Measurements from ENCODE around the gene CAMK2D.

CAMK2D gene

DNA sequence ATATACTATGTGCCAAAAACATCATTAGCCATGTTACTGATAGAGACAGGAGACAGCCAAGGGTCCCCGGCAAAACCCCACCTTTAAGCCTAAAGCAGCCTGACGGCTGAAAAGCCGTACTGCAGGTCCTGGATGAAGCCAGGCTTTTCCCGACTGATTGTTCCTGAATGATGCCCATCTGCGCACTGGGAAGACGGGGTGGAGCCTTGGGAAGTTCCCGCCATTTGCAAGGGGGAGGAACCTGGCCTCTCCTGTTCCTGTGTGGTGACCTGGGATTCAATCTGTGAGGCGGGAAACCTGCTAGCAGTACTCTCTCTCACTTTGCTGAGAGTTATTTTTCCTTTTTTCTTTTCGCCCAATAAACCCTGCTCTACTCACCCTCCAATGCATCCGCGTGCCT lies 15.1 kb upstream of the CAMK2D start:
- no peak overlapping the region for H3K4me3 ChIP-seq (replicated peaks; ENCODE audit: low read depth, low read length)
- TF ChIP-seq CTCF (IDR thresholded peaks at IDR 0.05; ENCODE audit: low read depth, low read length, missing control alignments): no peak
- no peak for DNase-seq (ENCODE audit: extremely low read depth, low read depth)

- no peak for TF ChIP-seq CTCF (IDR thresholded peaks at IDR 0.05; ENCODE audit: low read depth, low read length, missing control alignments)
Measured at GRCh38 chr4:113776016-113776415, 14.5 kb upstream of the CAMK2D start.

GRCh38 chr4:113773756-113774155 lies 12.2 kb upstream of the CAMK2D start:
- no peak for DNase-seq (ENCODE audit: extremely low read depth, low read depth)
- no peak for TF ChIP-seq CTCF (IDR thresholded peaks at IDR 0.05; ENCODE audit: low read depth, low read length, missing control alignments)
- H3K4me3 ChIP-seq (replicated peaks; ENCODE audit: low read depth, low read length): no peak overlapping the region

More at GRCh38 chr4:113776016-113776415, 14.5 kb upstream of the CAMK2D start:
- no peak for DNase-seq (ENCODE audit: extremely low read depth, low read depth)
- no peak overlapping the region for H3K4me3 ChIP-seq (replicated peaks; ENCODE audit: low read depth, low read length)

DNA sequence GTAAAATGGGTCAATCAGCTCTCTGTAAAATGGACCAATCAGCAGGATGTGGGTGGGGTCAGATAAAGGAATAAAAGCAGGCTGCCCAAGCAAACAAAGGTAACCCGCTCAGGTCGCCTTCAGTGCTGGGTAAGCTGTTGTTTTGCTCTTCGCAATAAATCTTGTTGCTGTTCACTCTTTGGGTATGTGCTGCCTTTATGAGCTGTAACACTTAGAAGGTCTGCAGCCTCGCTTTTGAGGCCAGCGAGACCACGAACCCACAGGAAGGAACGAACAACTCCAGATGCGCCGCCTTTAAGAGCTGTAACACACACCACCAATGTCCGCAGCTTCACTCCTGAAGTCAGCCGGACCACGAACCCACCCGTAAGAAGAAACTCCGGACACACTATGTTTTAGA lies 11.5 kb upstream of the CAMK2D start:
- H3K4me3 ChIP-seq (replicated peaks; ENCODE audit: low read depth, low read length): no peak overlapping the region
- no peak for TF ChIP-seq CTCF (IDR thresholded peaks at IDR 0.05; ENCODE audit: low read depth, low read length, missing control alignments)
- DNase-seq (ENCODE audit: extremely low read depth, low read depth): no peak

- TF ChIP-seq CTCF (IDR thresholded peaks at IDR 0.05; ENCODE audit: low read depth, low read length, missing control alignments): no peak
- no peak overlapping the region for H3K4me3 ChIP-seq (replicated peaks; ENCODE audit: low read depth, low read length)
- DNase-seq (ENCODE audit: extremely low read depth, low read depth): no peak
Measured at GRCh38 chr4:113772319-113772718, 10.8 kb upstream of the CAMK2D start.

GRCh38 chr4:113769744-113770143 lies 8.2 kb upstream of the CAMK2D start:
- DNase-seq (ENCODE audit: extremely low read depth, low read depth): no peak
- TF ChIP-seq CTCF (IDR thresholded peaks at IDR 0.05; ENCODE audit: low read depth, low read length, missing control alignments): no peak

GRCh38 chr4:113768952-113769351 lies 7.4 kb upstream of the CAMK2D start:
- DNase-seq (ENCODE audit: extremely low read depth, low read depth): no peak
- TF ChIP-seq CTCF (IDR thresholded peaks at IDR 0.05; ENCODE audit: low read depth, low read length, missing control alignments): no peak
- no peak overlapping the region for H3K4me3 ChIP-seq (replicated peaks; ENCODE audit: low read depth, low read length)

More at GRCh38 chr4:113769744-113770143, 8.2 kb upstream of the CAMK2D start:
- H3K4me3 ChIP-seq (replicated peaks; ENCODE audit: low read depth, low read length): no peak overlapping the region
